ENCODE measurements around the gene RPUSD1.

- TF ChIP-seq CTCF (IDR thresholded peaks at IDR 0.05) (no peak), EP300 (IDR thresholded peaks at IDR 0.05) (no peak)
Measured at GRCh38 chr16:754656-755055, 33.5 kb downstream of the RPUSD1 start.

Data from upper lobe of left lung (tissue), 4 donors.